Testis (tissue), 2 donors: ENCODE data around the gene FAM53B.

Source experiments
- CTCF ChIP-seq, 3 experiments: fragments of 450-650 bp in 2 of 3; fragments of 200-600 bp in 1 of 3; sonication (generic) in 1 of 3; IDR thresholded peaks; one replicate each; pipeline ENCODE4 v1.5.1; 2016 to 2019; ENCODE audit warnings: antibody characterized with exemption in 3 of 3, mild to moderate bottlenecking in 2 of 3, moderate library complexity in 1 of 3
- POLR2A ChIP-seq: fragments of 450-650 bp; IDR thresholded peaks from one replicate; pipeline ENCODE4 v1.6.1; 2017; ENCODE audit warnings: antibody characterized with exemption, mild to moderate bottlenecking, moderate library complexity

DNA sequence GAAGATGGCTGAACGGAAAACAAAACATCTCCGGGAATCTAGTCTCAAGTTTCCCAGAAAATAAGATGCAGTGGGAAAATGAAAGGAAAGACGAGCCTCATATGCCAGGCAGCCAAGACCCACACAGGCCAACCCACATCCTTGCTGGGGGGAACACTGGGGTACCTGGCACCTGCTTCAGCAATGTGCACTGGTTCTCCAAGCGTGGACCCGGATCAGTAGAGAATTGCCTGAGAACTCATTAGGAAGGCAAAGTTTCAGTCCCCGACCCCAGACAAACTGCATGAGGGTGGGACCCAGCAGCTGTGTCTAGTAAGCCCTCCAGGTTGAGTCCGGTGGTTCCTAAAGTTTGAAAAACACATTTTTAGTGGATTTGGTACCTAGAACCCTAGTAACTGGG, 18.4 kb downstream of the FAM53B start:
- TF ChIP-seq CTCF (IDR thresholded peaks at IDR 0.05) (no peak), POLR2A (no peak)
